PC-9 (cell line): ENCODE measurements around the gene C12orf57.

Experiments used
- EZH2 ChIP-seq: fragments of 200-600 bp; sonication (generic); IDR thresholded peaks from 2 replicates; pipeline ENCODE4 v1.8.0; 2017; ENCODE audit warnings: antibody characterized with exemption, low read depth
- TF ChIP-seq, protein P1 (sequence below): fragments of 200-600 bp; sonication (generic); conservative IDR thresholded peaks from 2 replicates; pipeline ENCODE4 v1.6.1; 2017; ENCODE audit warnings: mixed run types, antibody characterized with exemption, mild to moderate bottlenecking, moderate library complexity

DNA sequence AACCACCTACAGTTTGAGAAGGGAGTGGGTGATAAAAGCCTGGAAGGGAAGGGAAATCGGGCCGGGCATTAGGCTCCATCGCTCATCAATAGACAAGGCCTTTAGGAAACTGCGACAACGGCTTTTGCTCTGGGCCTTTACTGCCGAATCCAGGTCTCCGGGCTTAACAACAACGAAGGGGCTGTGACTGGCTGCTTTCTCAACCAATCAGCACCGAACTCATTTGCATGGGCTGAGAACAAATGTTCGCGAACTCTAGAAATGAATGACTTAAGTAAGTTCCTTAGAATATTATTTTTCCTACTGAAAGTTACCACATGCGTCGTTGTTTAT is 467 bp upstream of the C12orf57 start:
- TF ChIP-seq, protein P1, sequence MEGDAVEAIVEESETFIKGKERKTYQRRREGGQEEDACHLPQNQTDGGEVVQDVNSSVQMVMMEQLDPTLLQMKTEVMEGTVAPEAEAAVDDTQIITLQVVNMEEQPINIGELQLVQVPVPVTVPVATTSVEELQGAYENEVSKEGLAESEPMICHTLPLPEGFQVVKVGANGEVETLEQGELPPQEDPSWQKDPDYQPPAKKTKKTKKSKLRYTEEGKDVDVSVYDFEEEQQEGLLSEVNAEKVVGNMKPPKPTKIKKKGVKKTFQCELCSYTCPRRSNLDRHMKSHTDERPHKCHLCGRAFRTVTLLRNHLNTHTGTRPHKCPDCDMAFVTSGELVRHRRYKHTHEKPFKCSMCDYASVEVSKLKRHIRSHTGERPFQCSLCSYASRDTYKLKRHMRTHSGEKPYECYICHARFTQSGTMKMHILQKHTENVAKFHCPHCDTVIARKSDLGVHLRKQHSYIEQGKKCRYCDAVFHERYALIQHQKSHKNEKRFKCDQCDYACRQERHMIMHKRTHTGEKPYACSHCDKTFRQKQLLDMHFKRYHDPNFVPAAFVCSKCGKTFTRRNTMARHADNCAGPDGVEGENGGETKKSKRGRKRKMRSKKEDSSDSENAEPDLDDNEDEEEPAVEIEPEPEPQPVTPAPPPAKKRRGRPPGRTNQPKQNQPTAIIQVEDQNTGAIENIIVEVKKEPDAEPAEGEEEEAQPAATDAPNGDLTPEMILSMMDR, result no peak
- no peak for TF ChIP-seq EZH2
